HCT116 (cell line): Measurements from ENCODE around the gene SORCS2. TPM values are rescaled to one million over a fixed set of nuclear protein-coding genes. Genes with fewer than 3 reads are reported as not detected.

ENCODE experiments used
- ATAC-seq: fragments of 200-7000 bp; cut with Tn5 transposase; 2 replicates; pipeline ENCODE4 v1.9.1; 2020; ENCODE audit warnings: mild to moderate bottlenecking, moderate library complexity
- BruUV-seq: library from RNA; stranded (reverse); fragments of 400-500 nt; replicated peaks from 2 replicates; lab custom pipeline; 2021; lab: Mats Ljungman, UMichigan
- CTCF ChIA-PET: fragments of 300-600 bp; sonication (Branson Sonifier 250); formaldehyde crosslinking; loops from one replicate; lab custom pipeline; 2021; ENCODE audit warnings: antibody characterized with exemption; lab: Charles Lee
- POLR2A ChIA-PET: fragments of 300-600, 350-600 bp; sonication (Branson Sonifier 250); formaldehyde crosslinking; loops from one replicate; lab custom pipeline; 2021; ENCODE audit warnings: antibody characterized with exemption; lab: Charles Lee
- RAD21 ChIA-PET, 2 experiments: fragments of 300-600 bp; sonication (Branson Sonifier 250); formaldehyde crosslinking; loops; one replicate each; lab custom pipeline; 2023; ENCODE audit warnings: low total read pairs in 2 of 2; ENCODE audit not compliant: uncharacterized antibody in 2 of 2, unreplicated experiment in 2 of 2, low non-redundant PET in 1 of 2; lab: Charles Lee
- DNase-seq: peaks from one replicate; pipeline ENCODE4 v3.0.0-alpha.2; 2010; ENCODE audit warnings: low read depth, low spot score
- H2AFZ ChIP-seq: fragments of 200-600 bp; shearing (Covaris generic), sonication (generic); 2 replicates; pipeline ENCODE4 v1.6.1; 2017; ENCODE audit warnings: low read depth, mixed run types, mixed read lengths, antibody characterized with exemption, low read length; ENCODE audit not compliant: poor library complexity, severe bottlenecking
- H3K27ac ChIP-seq: 2 replicates; pipeline ENCODE4 v1.5.1; 2012; ENCODE audit warnings: low read depth, low read length
- H3K27me3 ChIP-seq: fragments of 200-600 bp; sonication (generic); 2 replicates; pipeline ENCODE4 v1.6.1; 2016; ENCODE audit warnings: mixed run types, low read length, mixed read lengths; ENCODE audit not compliant: insufficient read depth
- H3K36me3 ChIP-seq, 2 experiments: fragments of 200-500 bp in 1 of 2; fragments of 200-600 bp in 1 of 2; sonication (Bioruptor generic) in 1 of 2; sonication (generic) in 1 of 2; 2 replicates each; pipeline versions ENCODE4 v1.5.1 to v1.6.1; 2014 to 2016; ENCODE audit warnings: low read length in 2 of 2, inconsistent platforms in 1 of 2, mixed read lengths in 1 of 2, mixed run types in 1 of 2; ENCODE audit not compliant: insufficient read depth in 2 of 2, control insufficient read depth in 1 of 2
- H3K4me1 ChIP-seq, 2 experiments: fragments of 200-600 bp in 1 of 2; sonication (generic) in 1 of 2; 2 replicates each; pipeline versions ENCODE4 v1.5.1 to v1.6.1; 2012 to 2017; ENCODE audit warnings: low read length in 2 of 2, inconsistent platforms in 1 of 2, mild to moderate bottlenecking in 1 of 2, mixed read lengths in 1 of 2, mixed run types in 1 of 2, moderate library complexity in 1 of 2; ENCODE audit not compliant: insufficient read depth in 2 of 2, control insufficient read depth in 1 of 2
- H3K4me2 ChIP-seq: fragments of 200-600 bp; sonication (generic); 2 replicates; pipeline ENCODE4 v1.6.1; 2017; ENCODE audit warnings: mixed run types, low read length, mixed read lengths
- H3K4me3 ChIP-seq, 2 experiments: fragments of 200-600 bp in 1 of 2; sonication (generic) in 1 of 2; replicated peaks in 1 of 2; 2 replicates each; pipeline ENCODE4 v1.5.1; 2011 to 2016; ENCODE audit warnings: low read length in 2 of 2, control low read depth in 1 of 2, low read depth in 1 of 2, mild to moderate bottlenecking in 1 of 2, mixed read lengths in 1 of 2, mixed run types in 1 of 2
- H3K79me2 ChIP-seq: fragments of 200-600 bp; sonication (generic); 2 replicates; pipeline ENCODE4 v1.6.1; 2017; ENCODE audit warnings: mild to moderate bottlenecking, mixed run types, low read length, moderate library complexity, mixed read lengths; ENCODE audit not compliant: insufficient read depth
- H3K9ac ChIP-seq: fragments of 200-600 bp; sonication (generic); 2 replicates; pipeline ENCODE4 v1.6.1; 2016; ENCODE audit warnings: low read length, mixed read lengths
- H3K9me2 ChIP-seq: fragments of 200-600 bp; sonication (generic), shearing (Covaris generic); 2 replicates; pipeline ENCODE4 v1.6.1; 2017; ENCODE audit warnings: mixed run types, mild to moderate bottlenecking, moderate library complexity; ENCODE audit not compliant: insufficient read depth
- H3K9me3 ChIP-seq, 2 experiments: fragments of 200-500 bp in 1 of 2; fragments of 200-600 bp in 1 of 2; sonication (Bioruptor generic) in 1 of 2; sonication (generic) in 1 of 2; 2 replicates each; pipeline ENCODE4 v1.6.1; 2014 to 2017; ENCODE audit warnings: low read length in 2 of 2, mixed read lengths in 2 of 2, inconsistent platforms in 1 of 2, low read depth in 1 of 2, mild to moderate bottlenecking in 1 of 2, mixed run types in 1 of 2, moderate library complexity in 1 of 2; ENCODE audit not compliant: control insufficient read depth in 1 of 2, insufficient read depth in 1 of 2
- H4K20me1 ChIP-seq: fragments of 200-600 bp; sonication (generic), shearing (Covaris generic); 2 replicates; pipeline ENCODE4 v1.6.1; 2017; ENCODE audit warnings: mixed run types, mild to moderate bottlenecking, moderate library complexity; ENCODE audit not compliant: insufficient read depth
- CEBPB ChIP-seq: IDR thresholded peaks from 2 replicates; pipeline ENCODE4 v1.6.1; 2012; ENCODE audit warnings: low read depth
- EZH2 ChIP-seq: fragments of 200-600 bp; sonication (generic); IDR thresholded peaks from 2 replicates; pipeline ENCODE4 v1.6.1; 2017; ENCODE audit warnings: antibody characterized with exemption, mixed run types
- EZH2phosphoT487 ChIP-seq: fragments of 200-600 bp; IDR thresholded peaks from 2 replicates; pipeline ENCODE4 v1.6.1; 2018; ENCODE audit warnings: antibody characterized with exemption, borderline replicate concordance
- FOSL1 ChIP-seq: IDR thresholded peaks from 2 replicates; pipeline ENCODE4 v1.6.1; 2012; ENCODE audit warnings: low read depth
- JUND ChIP-seq: IDR thresholded peaks from 2 replicates; pipeline ENCODE4 v1.6.1; 2012
- POLR2A ChIP-seq: IDR thresholded peaks from 2 replicates; pipeline ENCODE4 v1.7.0; 2011; ENCODE audit warnings: borderline replicate concordance; ENCODE audit not compliant: insufficient read depth, insufficient read length; ENCODE audit errors: extremely low read depth
- POLR2AphosphoS5 ChIP-seq: IDR thresholded peaks from 2 replicates; pipeline ENCODE4 v1.6.1; 2011; ENCODE audit warnings: mild to moderate bottlenecking, low read depth, low read length, moderate library complexity
- RAD21 ChIP-seq: IDR thresholded peaks from 2 replicates; pipeline ENCODE4 v1.6.1; 2012; ENCODE audit warnings: low read depth, mild to moderate bottlenecking
- SIN3A ChIP-seq: IDR thresholded peaks from 2 replicates; pipeline ENCODE4 v1.6.1; 2012; ENCODE audit warnings: low read depth
- intact Hi-C: fragments of 100-400 bp; cut with micrococcal nuclease; formaldehyde crosslinking; loops from 2 replicates; pipeline ENCODE4 v1.10.0; 2022
- total RNA-seq: library from RNA; stranded (reverse); gene quantifications from one replicate; pipeline ENCODE4 v1.2.1, GENCODE V29; 2021; ENCODE audit not compliant: unreplicated experiment
- TF ChIP-seq, protein P1 (sequence below): IDR thresholded peaks from 2 replicates; pipeline ENCODE4 v1.6.1; 2012; ENCODE audit warnings: low read depth
- TF ChIP-seq, protein P2 (sequence below): IDR thresholded peaks from 2 replicates; pipeline ENCODE4 v1.6.1; 2012
- TF ChIP-seq, protein P3 (sequence below), 3 experiments: fragments of 200-600 bp in 1 of 3; sonication (generic) in 1 of 3; IDR thresholded peaks in 2 of 3; conservative IDR thresholded peaks in 1 of 3; 2 replicates each; pipeline ENCODE4 v1.5.1; 2012 to 2017; ENCODE audit warnings: low read depth in 2 of 3, low read length in 2 of 3, antibody characterized with exemption in 1 of 3, borderline replicate concordance in 1 of 3, control low read depth in 1 of 3, mild to moderate bottlenecking in 1 of 3, mixed read lengths in 1 of 3, mixed run types in 1 of 3, moderate library complexity in 1 of 3; ENCODE audit not compliant: insufficient read depth in 1 of 3

Gene SORCS2
- total RNA-seq, 1 experiment from 2014 or later: 0.37 TPM

DNA sequence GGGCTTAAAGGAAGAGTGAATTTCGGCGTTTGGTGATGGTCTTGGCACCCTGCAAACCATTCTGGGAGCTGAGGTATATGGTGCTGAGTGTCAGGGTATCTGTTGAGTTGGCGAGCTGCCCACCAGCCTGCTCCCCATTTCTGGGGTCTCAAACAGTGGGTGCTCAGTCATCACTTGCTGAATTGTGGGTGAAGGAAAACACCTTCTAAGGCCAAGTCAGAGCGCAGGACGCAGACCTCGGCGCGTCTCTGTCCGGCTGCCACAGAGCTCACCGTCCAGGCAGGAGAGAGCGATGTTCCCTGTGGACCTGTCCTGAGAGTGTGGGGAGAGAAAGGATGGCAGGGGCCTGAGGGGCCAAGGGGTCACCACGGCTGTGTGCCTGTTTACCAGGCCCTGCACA lies 111.2 kb downstream of the SORCS2 start:
- no peaks in the 10 kb centered on the region for H4K20me1 ChIP-seq
- H3K9ac ChIP-seq: no peak overlapping the region
- H2AFZ ChIP-seq: no peak overlapping the region
- H3K9me2 ChIP-seq: no peaks in the 10 kb centered on the region
- no TSS peak for BruUV-seq
- no peak overlapping the region for H3K4me2 ChIP-seq
- no peaks in the 10 kb centered on the region for H3K9me3 ChIP-seq
- intact Hi-C loops: no loop called here
- no peak overlapping the region for H3K27ac ChIP-seq
- no peak for TF ChIP-seq SIN3A
- TF ChIP-seq FOSL1: no peak
- TF ChIP-seq, protein P1, sequence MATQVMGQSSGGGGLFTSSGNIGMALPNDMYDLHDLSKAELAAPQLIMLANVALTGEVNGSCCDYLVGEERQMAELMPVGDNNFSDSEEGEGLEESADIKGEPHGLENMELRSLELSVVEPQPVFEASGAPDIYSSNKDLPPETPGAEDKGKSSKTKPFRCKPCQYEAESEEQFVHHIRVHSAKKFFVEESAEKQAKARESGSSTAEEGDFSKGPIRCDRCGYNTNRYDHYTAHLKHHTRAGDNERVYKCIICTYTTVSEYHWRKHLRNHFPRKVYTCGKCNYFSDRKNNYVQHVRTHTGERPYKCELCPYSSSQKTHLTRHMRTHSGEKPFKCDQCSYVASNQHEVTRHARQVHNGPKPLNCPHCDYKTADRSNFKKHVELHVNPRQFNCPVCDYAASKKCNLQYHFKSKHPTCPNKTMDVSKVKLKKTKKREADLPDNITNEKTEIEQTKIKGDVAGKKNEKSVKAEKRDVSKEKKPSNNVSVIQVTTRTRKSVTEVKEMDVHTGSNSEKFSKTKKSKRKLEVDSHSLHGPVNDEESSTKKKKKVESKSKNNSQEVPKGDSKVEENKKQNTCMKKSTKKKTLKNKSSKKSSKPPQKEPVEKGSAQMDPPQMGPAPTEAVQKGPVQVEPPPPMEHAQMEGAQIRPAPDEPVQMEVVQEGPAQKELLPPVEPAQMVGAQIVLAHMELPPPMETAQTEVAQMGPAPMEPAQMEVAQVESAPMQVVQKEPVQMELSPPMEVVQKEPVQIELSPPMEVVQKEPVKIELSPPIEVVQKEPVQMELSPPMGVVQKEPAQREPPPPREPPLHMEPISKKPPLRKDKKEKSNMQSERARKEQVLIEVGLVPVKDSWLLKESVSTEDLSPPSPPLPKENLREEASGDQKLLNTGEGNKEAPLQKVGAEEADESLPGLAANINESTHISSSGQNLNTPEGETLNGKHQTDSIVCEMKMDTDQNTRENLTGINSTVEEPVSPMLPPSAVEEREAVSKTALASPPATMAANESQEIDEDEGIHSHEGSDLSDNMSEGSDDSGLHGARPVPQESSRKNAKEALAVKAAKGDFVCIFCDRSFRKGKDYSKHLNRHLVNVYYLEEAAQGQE: no peak
- no peak for TF ChIP-seq POLR2AphosphoS5
- TF ChIP-seq, all 23 proteins: peak for 0
- ChIA-PET CTCF (no interaction called here), POLR2A (no interaction called here), RAD21 (no interaction called here)
- Histone ChIP-seq H3K79me2 (no peaks in the 10 kb centered on the region), H3K36me3 (no peaks in the 10 kb centered on the region), H3K27me3 (peaks cover 20% of the 10 kb centered on the region; the same call in 1 of the 2 replicates), H3K4me1 (no peaks in the 10 kb centered on the region), H3K4me3 (no peak overlapping the region)
- DNase-seq: no peak
- ATAC-seq: no peak

DNA sequence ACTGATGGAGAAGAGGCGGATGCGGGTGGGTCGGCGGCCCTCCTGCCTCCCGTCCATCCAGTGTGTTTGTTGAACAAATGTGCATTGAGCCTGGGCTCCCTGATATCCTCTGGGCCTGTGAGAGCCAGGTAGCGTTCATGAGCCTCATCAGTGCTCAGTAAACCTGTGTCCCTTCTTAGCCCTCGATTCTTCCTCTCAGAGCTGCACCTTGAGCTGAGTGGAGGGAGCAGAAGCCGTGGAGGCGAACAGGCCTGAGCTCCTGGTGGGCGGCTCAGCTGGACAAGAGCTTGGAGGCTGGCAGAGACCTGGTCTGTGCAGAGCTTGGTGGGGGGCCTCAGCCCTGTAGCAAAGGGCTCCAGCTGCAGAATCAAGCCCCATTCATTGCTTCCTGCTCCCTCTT lies 112.1 kb downstream of the SORCS2 start:
- ATAC-seq (no peak), DNase-seq (no peak)
- intact Hi-C loops: no loop called here
- no peaks in the 10 kb centered on the region for H3K9me3 ChIP-seq
- ChIA-PET RAD21 (no interaction called here), CTCF (no interaction called here), POLR2A (no interaction called here)
- no peaks in the 10 kb centered on the region for H3K4me1 ChIP-seq
- H3K4me3 ChIP-seq: no peak overlapping the region
- H3K79me2 ChIP-seq: no peaks in the 10 kb centered on the region
- no peaks in the 10 kb centered on the region for H3K9me2 ChIP-seq
- peaks cover 20% of the 10 kb centered on the region; the same call in 1 of the 2 replicates for H3K27me3 ChIP-seq
- no peak overlapping the region for H3K27ac ChIP-seq
- H3K9ac ChIP-seq: no peak overlapping the region
- BruUV-seq: no TSS peak
- no peaks in the 10 kb centered on the region for H3K36me3 ChIP-seq
- no peaks in the 10 kb centered on the region for H4K20me1 ChIP-seq
- H2AFZ ChIP-seq: no peak overlapping the region
- no peak overlapping the region for H3K4me2 ChIP-seq
- TF ChIP-seq, protein P2, sequence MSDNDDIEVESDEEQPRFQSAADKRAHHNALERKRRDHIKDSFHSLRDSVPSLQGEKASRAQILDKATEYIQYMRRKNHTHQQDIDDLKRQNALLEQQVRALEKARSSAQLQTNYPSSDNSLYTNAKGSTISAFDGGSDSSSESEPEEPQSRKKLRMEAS: no peak
- TF ChIP-seq, protein P3, sequence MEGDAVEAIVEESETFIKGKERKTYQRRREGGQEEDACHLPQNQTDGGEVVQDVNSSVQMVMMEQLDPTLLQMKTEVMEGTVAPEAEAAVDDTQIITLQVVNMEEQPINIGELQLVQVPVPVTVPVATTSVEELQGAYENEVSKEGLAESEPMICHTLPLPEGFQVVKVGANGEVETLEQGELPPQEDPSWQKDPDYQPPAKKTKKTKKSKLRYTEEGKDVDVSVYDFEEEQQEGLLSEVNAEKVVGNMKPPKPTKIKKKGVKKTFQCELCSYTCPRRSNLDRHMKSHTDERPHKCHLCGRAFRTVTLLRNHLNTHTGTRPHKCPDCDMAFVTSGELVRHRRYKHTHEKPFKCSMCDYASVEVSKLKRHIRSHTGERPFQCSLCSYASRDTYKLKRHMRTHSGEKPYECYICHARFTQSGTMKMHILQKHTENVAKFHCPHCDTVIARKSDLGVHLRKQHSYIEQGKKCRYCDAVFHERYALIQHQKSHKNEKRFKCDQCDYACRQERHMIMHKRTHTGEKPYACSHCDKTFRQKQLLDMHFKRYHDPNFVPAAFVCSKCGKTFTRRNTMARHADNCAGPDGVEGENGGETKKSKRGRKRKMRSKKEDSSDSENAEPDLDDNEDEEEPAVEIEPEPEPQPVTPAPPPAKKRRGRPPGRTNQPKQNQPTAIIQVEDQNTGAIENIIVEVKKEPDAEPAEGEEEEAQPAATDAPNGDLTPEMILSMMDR (IDR thresholded peaks at IDR 0.05 in 2 of 3, conservative IDR thresholded peaks at IDR 0.05 in 1 of 3; ENCODE audit: borderline replicate concordance in 1 of 3, insufficient read depth in 1 of 3, low read depth in 2 of 3, low read length in 2 of 3): no peak
- TF ChIP-seq EZH2 (no peak), CEBPB (no peak), EZH2phosphoT487 (no peak), POLR2A (no peak), JUND (no peak), SIN3A (no peak), RAD21 (no peak)
- TF ChIP-seq, protein P1: no peak
